Middle frontal gyrus (tissue), 1 donor: ENCODE results near the gene SPPL3.

Experiments used
- DNase-seq: peaks from one replicate; pipeline ENCODE4 v3.0.0-alpha.2; 2015; ENCODE audit warnings: low spot score; ENCODE audit errors: extremely low spot score

Gene SPPL3

DNA sequence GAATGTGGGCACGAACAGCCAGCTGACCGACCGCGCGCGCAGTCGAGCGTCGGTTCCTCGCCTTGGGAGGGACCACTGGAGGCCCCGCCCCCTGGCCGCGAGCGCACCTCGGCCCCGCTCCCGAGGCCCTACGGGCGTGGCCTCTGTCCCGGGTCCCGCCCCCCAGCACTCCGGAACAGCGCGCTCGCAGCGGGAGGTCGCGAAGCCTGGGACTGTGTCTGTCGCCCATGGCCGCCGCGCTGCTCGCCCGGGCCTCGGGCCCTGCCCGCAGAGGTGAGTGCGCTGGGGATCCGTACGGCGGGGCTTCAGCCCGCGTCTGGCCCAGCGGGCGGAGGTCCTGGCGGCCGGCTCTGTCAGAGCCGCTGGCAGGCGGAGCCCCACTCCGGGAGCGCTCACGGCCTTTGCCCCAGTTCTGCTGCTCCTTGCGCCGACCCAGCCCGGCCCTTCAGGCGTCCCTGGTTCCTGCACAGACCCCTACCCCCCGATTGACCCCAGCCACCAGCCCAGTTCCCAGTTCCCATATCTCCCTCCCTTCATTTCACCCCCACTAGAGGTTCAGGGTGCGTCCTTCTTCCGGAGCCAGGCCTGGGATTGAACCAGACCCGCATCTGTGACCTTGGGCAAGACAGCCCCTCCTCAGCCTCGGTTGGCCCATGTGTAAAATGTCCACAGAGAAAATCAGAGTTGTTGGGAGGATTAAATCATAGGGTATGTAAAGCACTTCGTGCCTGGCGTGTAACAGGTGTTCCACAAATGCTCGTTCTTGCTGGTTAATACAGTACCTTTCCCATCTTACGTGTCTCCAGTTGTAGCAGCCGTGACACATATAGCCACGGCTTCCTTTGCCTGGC, 178.3 kb downstream of the SPPL3 start, which contains the start of gene ACADS:
Gene ACADS (plus strand): TSS at position 168 of the 851 bp plus-strand sequence. CDS start 60 bp downstream, at position 228.
- peak; percentile 34 for DNase-seq

- no peak for DNase-seq
These were observed 179.0 kb downstream of the SPPL3 start for GRCh38 chr12:120725151-120725658.

DNA sequence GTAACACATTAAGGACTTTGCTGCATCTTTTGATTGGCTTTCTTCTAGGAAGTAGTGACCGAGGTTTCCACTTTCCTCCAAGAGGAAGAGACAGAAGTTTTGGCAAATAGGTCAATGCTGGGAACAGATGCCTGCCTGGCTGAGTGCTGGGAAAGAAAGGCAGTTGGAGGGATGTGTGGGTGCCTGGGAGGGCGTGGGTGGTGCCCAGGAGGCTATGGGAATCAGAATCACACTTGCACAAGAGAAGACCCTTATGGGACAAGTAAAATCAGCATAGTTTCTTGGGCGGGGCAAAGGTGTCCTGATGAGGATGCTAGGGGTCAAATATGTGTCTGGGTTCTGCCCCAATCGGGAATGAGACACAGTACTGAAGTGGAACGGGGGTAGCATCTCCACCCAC, 179.4 kb downstream of the SPPL3 start:
- DNase-seq: no peak

DNA sequence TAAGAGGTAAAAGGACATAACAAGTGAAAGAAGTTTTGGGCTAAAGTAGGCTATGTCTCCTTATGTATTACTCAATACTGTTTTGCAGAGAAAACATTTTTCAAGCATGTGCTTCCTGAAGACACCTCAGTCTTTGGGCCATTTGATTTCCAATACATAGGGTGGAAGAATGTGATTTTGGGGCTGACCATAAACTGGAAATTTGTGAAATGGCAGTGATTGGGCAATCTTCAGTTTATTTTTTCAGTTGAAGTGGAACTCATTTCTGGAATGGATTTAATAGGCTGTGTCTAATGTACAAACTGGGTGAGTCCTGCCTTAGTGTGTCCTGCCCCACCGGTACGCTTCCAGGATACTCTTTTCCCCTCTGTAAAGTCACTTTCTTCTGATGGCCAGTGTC, 181.4 kb downstream of the SPPL3 start:
- DNase-seq: no peak

- DNase-seq: no peak
These were observed 182.3 kb downstream of the SPPL3 start for GRCh38 chr12:120721866-120722265.

DNA sequence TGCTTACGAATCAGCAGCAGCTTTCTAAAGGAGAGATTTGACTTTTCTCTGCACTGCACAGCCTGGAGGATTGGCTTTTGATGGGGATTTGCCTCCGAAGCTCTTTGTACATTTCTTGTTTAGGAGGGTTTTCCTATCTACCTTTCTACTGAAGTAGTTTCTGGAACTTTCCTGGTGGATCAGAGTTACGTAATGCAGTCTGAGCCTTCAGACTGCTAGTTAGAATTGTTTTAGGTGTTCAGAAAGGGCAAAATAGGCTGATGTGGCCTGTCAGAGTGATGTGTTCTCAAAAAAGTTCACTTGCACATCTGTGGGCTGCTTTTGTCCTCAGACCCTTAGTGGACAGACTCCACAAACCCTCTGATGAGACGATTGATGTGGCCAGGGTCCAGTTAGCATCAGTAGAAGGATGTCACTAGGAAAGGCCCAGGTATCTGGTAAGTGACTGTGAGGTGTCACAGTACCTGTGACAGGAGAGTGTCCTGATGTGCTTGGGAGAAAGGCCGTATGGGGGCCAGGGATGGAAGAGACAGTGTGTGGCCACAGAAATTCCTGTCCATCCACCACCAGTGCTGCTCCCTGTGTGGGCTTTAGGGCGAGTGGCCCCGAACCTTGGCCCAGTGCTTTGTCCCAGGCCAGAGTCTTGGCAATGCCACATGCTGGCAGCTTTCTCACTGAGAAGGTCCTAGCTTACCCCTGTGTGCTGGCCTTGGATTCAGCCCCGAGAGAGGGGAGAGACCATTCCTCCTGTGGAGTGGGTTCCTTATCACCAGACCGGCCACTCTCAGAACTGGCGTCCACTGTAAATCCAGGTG, 183.0 kb downstream of the SPPL3 start:
- no peak for DNase-seq

- peak; percentile 13 for DNase-seq
These were observed 183.7 kb downstream of the SPPL3 start for GRCh38 chr12:120720234-120720986.

DNA sequence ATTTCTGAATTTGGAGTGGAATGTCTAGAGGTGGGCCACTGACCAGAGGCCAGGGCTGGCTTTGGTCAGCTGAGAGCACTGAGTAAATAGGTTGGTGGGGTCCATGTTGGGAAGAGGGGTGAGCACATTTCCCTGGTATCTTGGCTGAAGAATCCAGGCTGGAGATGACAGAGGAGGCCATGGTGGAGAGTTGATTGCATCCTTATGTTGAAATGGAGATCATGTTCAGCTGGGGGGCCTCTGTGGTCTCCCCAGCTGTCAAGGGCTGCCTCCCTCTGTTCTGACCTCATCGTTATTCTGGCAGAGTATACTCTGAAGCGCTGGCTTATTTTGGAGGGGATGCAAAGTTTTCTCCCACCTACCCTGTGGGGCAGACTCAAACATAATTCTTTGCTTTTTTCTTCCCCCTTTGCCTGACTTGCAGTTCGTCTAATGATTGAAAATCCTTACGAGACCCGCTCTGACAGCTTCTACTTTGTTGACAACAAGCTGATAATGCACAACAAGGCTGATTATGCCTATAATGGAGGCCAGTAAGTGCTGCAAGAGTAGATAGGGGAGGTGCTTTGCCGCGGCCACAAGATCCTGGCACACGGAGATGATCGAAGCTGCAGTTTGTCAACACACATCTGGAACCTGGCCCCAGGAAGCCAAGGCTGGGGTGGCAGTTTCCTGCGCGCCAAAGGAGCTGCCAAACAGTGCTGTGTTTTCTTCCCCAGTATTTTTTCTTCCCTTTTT, 184.5 kb downstream of the SPPL3 start:
- no peak for DNase-seq

- no peak for DNase-seq
These were observed 185.1 kb downstream of the SPPL3 start for GRCh38 chr12:120719072-120719471.

- DNase-seq: no peak
These were observed 186.1 kb downstream of the SPPL3 start for GRCh38 chr12:120718055-120718454.

- DNase-seq: peak; percentile 53
These were observed 190.2 kb downstream of the SPPL3 start for GRCh38 chr12:120713861-120714482.

GRCh38 chr12:120712610-120713009, 191.5 kb downstream of the SPPL3 start:
- DNase-seq: no peak
